HAP-1 (cell line): ENCODE results near the gene HTRA3.
A peak's percentile ranks its signal among the peaks of the same experiment; 100 is the strongest.

Experiments used
- DNase-seq, 2 experiments: peaks; one replicate each; pipeline ENCODE4 v3.0.0-alpha.2; 2016 to 2020; ENCODE audit warnings: low spot score in 2 of 2
- H3K27me3 ChIP-seq: fragments of 250-450 bp; sonication (Bioruptor Pico); 2 replicates; pipeline ENCODE4 v1.5.1; 2020; ENCODE audit warnings: low read depth, mild to moderate bottlenecking, moderate library complexity
- H3K36me3 ChIP-seq: fragments of 250-450 bp; sonication (Bioruptor Pico); replicated peaks from 2 replicates; pipeline ENCODE4 v1.5.1; 2020; ENCODE audit warnings: mild to moderate bottlenecking
- H3K4me1 ChIP-seq: fragments of 250-450 bp; sonication (Bioruptor Pico); 2 replicates; pipeline ENCODE4 v1.5.1; 2020; ENCODE audit warnings: mild to moderate bottlenecking
- H3K4me3 ChIP-seq: fragments of 250-450 bp; sonication (Bioruptor Pico); 2 replicates; pipeline ENCODE4 v1.5.1; 2020; ENCODE audit warnings: mild to moderate bottlenecking, moderate library complexity
- H3K9me3 ChIP-seq: fragments of 250-450 bp; sonication (Bioruptor Pico); 2 replicates; pipeline ENCODE4 v1.5.1; 2020; ENCODE audit warnings: mild to moderate bottlenecking, moderate library complexity
- in situ Hi-C: fragments of 300-500 bp; cut with MboI; formaldehyde crosslinking; loops from 3 replicates; pipeline ENCODE4 v1.14.3; 2020; ENCODE audit warnings: low sequenced_read_pairs, inconsistent platforms, mixed read lengths

The HTRA3 gene

GRCh38 chr4:8259743-8260430 is 9.7 kb upstream of the HTRA3 start:
- in situ Hi-C loops: no loop called here
- H3K27me3 ChIP-seq: no peaks in the 10 kb centered on the region
- H3K9me3 ChIP-seq: no peaks in the 10 kb centered on the region
- H3K4me3 ChIP-seq: no peak overlapping the region
- DNase-seq: no peak
- no peaks in the 10 kb centered on the region for H3K4me1 ChIP-seq
- H3K36me3 ChIP-seq: no peaks in the 10 kb centered on the region

- Histone ChIP-seq H3K9me3 (no peaks in the 10 kb centered on the region), H3K4me1 (no peaks in the 10 kb centered on the region), H3K36me3 (no peaks in the 10 kb centered on the region), H3K4me3 (no peak overlapping the region), H3K27me3 (no peaks in the 10 kb centered on the region)
- DNase-seq: no peak
- in situ Hi-C loops: no loop called here
Measured at GRCh38 chr4:8260656-8261111, 8.9 kb upstream of the HTRA3 start.

- no peaks in the 10 kb centered on the region for H3K27me3 ChIP-seq
- no peak overlapping the region for H3K4me3 ChIP-seq
- H3K36me3 ChIP-seq: no peaks in the 10 kb centered on the region
- no peak for DNase-seq
- H3K4me1 ChIP-seq: no peaks in the 10 kb centered on the region
- no peaks in the 10 kb centered on the region for H3K9me3 ChIP-seq
- in situ Hi-C loops: no loop called here
Measured at GRCh38 chr4:8261851-8262535, 7.6 kb upstream of the HTRA3 start.

- DNase-seq: no peak
- Histone ChIP-seq H3K36me3 (no peaks in the 10 kb centered on the region), H3K9me3 (no peaks in the 10 kb centered on the region), H3K4me1 (no peaks in the 10 kb centered on the region), H3K27me3 (no peaks in the 10 kb centered on the region), H3K4me3 (no peak overlapping the region)
- in situ Hi-C loops: no loop called here
Measured at GRCh38 chr4:8262637-8263322, 6.8 kb upstream of the HTRA3 start.

- H3K4me3 ChIP-seq: no peak overlapping the region
- H3K36me3 ChIP-seq: no peaks in the 10 kb centered on the region
- in situ Hi-C loops: no loop called here
- no peaks in the 10 kb centered on the region for H3K27me3 ChIP-seq
- no peak for DNase-seq
- no peaks in the 10 kb centered on the region for H3K4me1 ChIP-seq
- H3K9me3 ChIP-seq: no peaks in the 10 kb centered on the region
Measured at GRCh38 chr4:8263397-8263796, 6.2 kb upstream of the HTRA3 start.

GRCh38 chr4:8264106-8264505 is 5.4 kb upstream of the HTRA3 start:
- Histone ChIP-seq H3K36me3 (no peaks in the 10 kb centered on the region), H3K4me1 (no peaks in the 10 kb centered on the region), H3K9me3 (no peaks in the 10 kb centered on the region), H3K4me3 (no peak overlapping the region), H3K27me3 (no peaks in the 10 kb centered on the region)
- DNase-seq: no peak
- in situ Hi-C loops: no loop called here

GRCh38 chr4:8265171-8265929 is 4.2 kb upstream of the HTRA3 start:
- no peaks in the 10 kb centered on the region for H3K36me3 ChIP-seq
- no peak overlapping the region for H3K4me3 ChIP-seq
- no peaks in the 10 kb centered on the region for H3K27me3 ChIP-seq
- no peaks in the 10 kb centered on the region for H3K9me3 ChIP-seq
- in situ Hi-C loops: no loop called here
- no peak for DNase-seq
- peaks cover 4% of the 10 kb centered on the region for H3K4me1 ChIP-seq

- H3K9me3 ChIP-seq: no peaks in the 10 kb centered on the region
- no peaks in the 10 kb centered on the region for H3K36me3 ChIP-seq
- peaks cover 6% of the 10 kb centered on the region for H3K4me1 ChIP-seq
- no peak overlapping the region for H3K4me3 ChIP-seq
- no peak for DNase-seq
- in situ Hi-C loops: no loop called here
- no peaks in the 10 kb centered on the region for H3K27me3 ChIP-seq
Measured at GRCh38 chr4:8266088-8266487, 3.5 kb upstream of the HTRA3 start.

- in situ Hi-C loops: no loop called here
- H3K36me3 ChIP-seq: no peaks in the 10 kb centered on the region
- no peaks in the 10 kb centered on the region for H3K9me3 ChIP-seq
- DNase-seq: no peak
- no peak overlapping the region for H3K4me3 ChIP-seq
- H3K4me1 ChIP-seq: peaks cover 6% of the 10 kb centered on the region
- H3K27me3 ChIP-seq: no peaks in the 10 kb centered on the region
Measured at GRCh38 chr4:8266508-8266907, 3.0 kb upstream of the HTRA3 start.

GRCh38 chr4:8267077-8267476 is 2.5 kb upstream of the HTRA3 start:
- Histone ChIP-seq H3K27me3 (no peaks in the 10 kb centered on the region), H3K9me3 (no peaks in the 10 kb centered on the region), H3K36me3 (no peaks in the 10 kb centered on the region), H3K4me3 (no peak overlapping the region), H3K4me1 (peaks cover 6% of the 10 kb centered on the region)
- peak; percentile 31 to 82 for DNase-seq
- in situ Hi-C loops: no loop called here

GRCh38 chr4:8268211-8268610 is 1.3 kb upstream of the HTRA3 start:
- no peaks in the 10 kb centered on the region for H3K9me3 ChIP-seq
- DNase-seq: no peak
- in situ Hi-C loops: no loop called here
- H3K36me3 ChIP-seq: no peaks in the 10 kb centered on the region
- H3K4me1 ChIP-seq: peaks cover 6% of the 10 kb centered on the region
- H3K27me3 ChIP-seq: no peaks in the 10 kb centered on the region
- H3K4me3 ChIP-seq: no peak overlapping the region

- H3K4me1 ChIP-seq: peaks cover 6% of the 10 kb centered on the region
- no peaks in the 10 kb centered on the region for H3K27me3 ChIP-seq
- in situ Hi-C loops: no loop called here
- no peaks in the 10 kb centered on the region for H3K9me3 ChIP-seq
- H3K4me3 ChIP-seq: no peak overlapping the region
- H3K36me3 ChIP-seq: no peaks in the 10 kb centered on the region
- DNase-seq: no peak
Measured at GRCh38 chr4:8268901-8269534, 536 bp upstream of the HTRA3 start.

GRCh38 chr4:8270418-8270771 is 841 bp downstream of the HTRA3 start:
- no peak for DNase-seq
- Histone ChIP-seq H3K9me3 (no peaks in the 10 kb centered on the region), H3K4me1 (peaks cover 6% of the 10 kb centered on the region), H3K4me3 (peak overlapping the region; percentile 25; the same call in 1 of the 2 replicates), H3K36me3 (no peaks in the 10 kb centered on the region), H3K27me3 (no peaks in the 10 kb centered on the region)
- in situ Hi-C loops: no loop called here
